Right lobe of liver (tissue), 4 donors: ENCODE measurements around the gene HTR2B.

ENCODE experiments used
- POLR2A ChIP-seq: fragments of 450-650 bp; IDR thresholded peaks from one replicate; pipeline ENCODE4 v1.6.1; 2017; ENCODE audit warnings: antibody characterized with exemption, mild to moderate bottlenecking
- TF ChIP-seq, protein P1 (sequence below), 4 donors: fragments of 200-600 bp in 3 of 4; fragments of 450-650 bp in 1 of 4; IDR thresholded peaks; one replicate each; pipeline versions ENCODE4 v1.5.1 to v1.8.0; 2016 to 2022; ENCODE audit warnings: antibody characterized with exemption in 4 of 4, mild to moderate bottlenecking in 2 of 4
- donor health status: DM: no; HTN: no; CAD: no.
- donor health status: DM: no; HTN: no; CAD: no.
- donor health status: DM: no; HTN: yes; CAD: no.

DNA sequence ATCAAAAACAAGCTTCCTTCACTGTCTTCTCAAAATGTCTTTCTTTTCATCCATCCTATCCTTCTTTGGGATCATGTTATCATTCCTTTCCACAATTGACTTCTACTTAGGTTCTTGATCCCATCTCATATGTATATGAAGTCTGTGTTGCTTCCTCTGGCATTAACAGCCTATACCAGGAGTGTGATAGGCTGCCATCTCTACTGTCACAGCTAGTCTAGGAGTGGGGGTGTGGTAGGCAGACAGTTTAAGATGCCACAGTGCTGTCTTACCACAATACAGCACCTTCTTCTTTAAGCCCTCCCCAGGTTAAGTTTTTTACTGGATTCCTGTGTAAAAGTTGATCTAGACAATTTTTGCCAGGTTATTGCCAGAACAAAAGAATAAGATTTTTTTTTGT, 3.7 kb upstream of the HTR2B start:
- TF ChIP-seq, protein P1, sequence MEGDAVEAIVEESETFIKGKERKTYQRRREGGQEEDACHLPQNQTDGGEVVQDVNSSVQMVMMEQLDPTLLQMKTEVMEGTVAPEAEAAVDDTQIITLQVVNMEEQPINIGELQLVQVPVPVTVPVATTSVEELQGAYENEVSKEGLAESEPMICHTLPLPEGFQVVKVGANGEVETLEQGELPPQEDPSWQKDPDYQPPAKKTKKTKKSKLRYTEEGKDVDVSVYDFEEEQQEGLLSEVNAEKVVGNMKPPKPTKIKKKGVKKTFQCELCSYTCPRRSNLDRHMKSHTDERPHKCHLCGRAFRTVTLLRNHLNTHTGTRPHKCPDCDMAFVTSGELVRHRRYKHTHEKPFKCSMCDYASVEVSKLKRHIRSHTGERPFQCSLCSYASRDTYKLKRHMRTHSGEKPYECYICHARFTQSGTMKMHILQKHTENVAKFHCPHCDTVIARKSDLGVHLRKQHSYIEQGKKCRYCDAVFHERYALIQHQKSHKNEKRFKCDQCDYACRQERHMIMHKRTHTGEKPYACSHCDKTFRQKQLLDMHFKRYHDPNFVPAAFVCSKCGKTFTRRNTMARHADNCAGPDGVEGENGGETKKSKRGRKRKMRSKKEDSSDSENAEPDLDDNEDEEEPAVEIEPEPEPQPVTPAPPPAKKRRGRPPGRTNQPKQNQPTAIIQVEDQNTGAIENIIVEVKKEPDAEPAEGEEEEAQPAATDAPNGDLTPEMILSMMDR (IDR thresholded peaks at IDR 0.05): no peak
- TF ChIP-seq POLR2A: no peak
